AG09319 (cell line): ENCODE results near the gene NPAS1.

Experiments used
- DNase-seq: peaks from one replicate; pipeline ENCODE4 v3.0.0-alpha.2; 2010; ENCODE audit warnings: low read depth; ENCODE audit errors: extremely low read depth
- TF ChIP-seq, protein P1 (sequence below): IDR thresholded peaks from 2 replicates; pipeline ENCODE4 v1.5.1; 2011; ENCODE audit warnings: low read depth, mild to moderate bottlenecking, inconsistent platforms, low read length, moderate library complexity

Gene NPAS1

GRCh38 chr19:46976845-46977320 is 42.8 kb upstream of the NPAS1 start:
- no peak for DNase-seq

GRCh38 chr19:46977548-46977947 is 42.1 kb upstream of the NPAS1 start:
- TF ChIP-seq, protein P1, sequence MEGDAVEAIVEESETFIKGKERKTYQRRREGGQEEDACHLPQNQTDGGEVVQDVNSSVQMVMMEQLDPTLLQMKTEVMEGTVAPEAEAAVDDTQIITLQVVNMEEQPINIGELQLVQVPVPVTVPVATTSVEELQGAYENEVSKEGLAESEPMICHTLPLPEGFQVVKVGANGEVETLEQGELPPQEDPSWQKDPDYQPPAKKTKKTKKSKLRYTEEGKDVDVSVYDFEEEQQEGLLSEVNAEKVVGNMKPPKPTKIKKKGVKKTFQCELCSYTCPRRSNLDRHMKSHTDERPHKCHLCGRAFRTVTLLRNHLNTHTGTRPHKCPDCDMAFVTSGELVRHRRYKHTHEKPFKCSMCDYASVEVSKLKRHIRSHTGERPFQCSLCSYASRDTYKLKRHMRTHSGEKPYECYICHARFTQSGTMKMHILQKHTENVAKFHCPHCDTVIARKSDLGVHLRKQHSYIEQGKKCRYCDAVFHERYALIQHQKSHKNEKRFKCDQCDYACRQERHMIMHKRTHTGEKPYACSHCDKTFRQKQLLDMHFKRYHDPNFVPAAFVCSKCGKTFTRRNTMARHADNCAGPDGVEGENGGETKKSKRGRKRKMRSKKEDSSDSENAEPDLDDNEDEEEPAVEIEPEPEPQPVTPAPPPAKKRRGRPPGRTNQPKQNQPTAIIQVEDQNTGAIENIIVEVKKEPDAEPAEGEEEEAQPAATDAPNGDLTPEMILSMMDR = no peak
- no peak for DNase-seq

More at GRCh38 chr19:46976845-46977320, 42.8 kb upstream of the NPAS1 start:
- TF ChIP-seq, protein P1 = no peak

GRCh38 chr19:46978171-46978869 is 41.3 kb upstream of the NPAS1 start:
- DNase-seq = no peak
- TF ChIP-seq, protein P1 = no peak

DNA sequence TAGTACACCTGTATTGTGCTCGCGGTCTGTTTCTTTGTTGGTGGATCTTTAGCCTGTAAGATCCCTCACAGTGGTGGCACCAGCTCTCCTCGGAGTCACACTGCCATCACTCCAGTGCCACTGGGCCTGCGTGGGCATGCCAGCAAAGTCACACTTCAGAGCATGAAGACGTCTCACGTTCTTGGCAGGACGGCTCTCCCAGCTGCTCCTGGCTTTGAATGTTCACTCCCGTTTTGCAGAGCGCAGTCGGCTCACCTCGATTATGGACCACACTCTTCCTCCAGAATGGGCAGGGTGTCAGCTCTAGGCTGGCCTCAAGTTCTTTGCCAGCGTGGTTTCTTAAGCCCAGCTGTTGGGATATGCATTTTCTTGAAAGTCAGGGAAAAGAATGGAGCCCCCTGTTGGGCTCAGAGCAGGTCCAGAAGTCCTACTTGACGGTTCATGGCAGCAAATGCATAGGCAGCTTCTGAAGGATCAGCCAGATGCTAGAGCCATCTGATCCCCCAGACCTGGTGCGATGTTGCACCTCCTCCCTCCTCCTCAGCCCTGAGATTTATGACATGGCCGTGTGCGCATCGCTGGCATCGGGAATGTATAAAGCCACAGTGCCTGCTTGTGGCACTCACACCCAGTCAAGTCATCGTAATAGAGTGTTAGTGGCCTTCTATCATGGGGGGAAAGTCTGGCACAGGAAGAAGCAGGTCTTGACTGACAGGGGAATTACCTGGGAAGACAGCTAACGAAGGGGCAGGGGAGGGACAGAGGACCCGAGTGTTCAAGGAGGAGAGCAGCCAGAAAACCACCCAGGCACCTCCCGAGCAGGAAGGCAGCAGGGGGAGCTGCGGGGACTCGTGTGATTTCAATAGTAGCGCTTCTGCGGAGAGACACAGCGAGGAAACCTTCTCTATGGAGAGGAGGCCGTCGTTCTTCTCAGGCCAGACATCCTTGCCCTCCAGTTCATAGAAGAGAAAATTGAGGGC is 40.2 kb upstream of the NPAS1 start:
- no peak for DNase-seq
- TF ChIP-seq, protein P1 = no peak

- TF ChIP-seq, protein P1 = no peak
- no peak for DNase-seq
Observed at GRCh38 chr19:46980761-46981160, 38.9 kb upstream of the NPAS1 start.

DNA sequence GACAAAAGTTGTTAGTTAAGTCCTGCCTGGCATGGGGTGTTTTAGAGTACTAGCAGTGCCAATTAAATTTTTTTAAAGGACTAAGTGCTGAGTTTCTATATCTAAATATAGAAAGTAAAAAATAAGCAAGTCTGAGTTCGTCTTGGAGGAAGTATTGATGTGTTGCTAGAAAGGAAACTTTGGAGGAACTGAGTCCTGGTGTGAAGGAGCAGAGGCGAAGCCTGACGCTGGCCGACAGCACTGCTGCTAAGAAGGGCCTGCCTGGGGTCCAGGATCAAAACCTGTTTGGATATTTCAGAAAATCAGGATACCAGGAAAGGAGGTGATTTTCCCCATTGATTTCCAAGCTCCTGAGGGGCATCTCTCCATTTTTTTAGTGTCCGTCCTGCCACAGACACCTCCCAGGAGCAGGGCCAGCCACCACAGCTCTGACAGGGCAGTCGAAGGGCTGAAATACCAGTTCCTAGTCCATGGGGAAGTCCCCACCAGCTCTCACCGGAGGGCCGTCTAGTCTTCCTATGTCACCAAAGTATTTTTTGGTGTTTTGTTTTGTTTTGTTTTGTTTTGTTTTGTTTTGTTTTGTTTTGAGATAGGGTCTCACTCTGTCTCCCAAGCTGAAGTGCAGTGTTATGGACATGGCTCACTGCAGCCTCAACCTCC is 38.2 kb upstream of the NPAS1 start:
- DNase-seq = no peak
- TF ChIP-seq, protein P1 = no peak
